Sigmoid colon (tissue), 7 donors: ENCODE data around the gene DNPEP. TPM values are rescaled to one million over a fixed set of nuclear protein-coding genes. Genes with fewer than 3 reads are reported as not detected.
A peak's percentile ranks its signal among the peaks of the same experiment; 100 is the strongest.

Source experiments
- DNase-seq: peaks from one replicate; pipeline ENCODE4 v3.0.0-alpha.2; 2019
- H3K27ac ChIP-seq, 4 donors: fragments of 200-600 bp; sonication (generic); one replicate each; pipeline ENCODE4 v1.5.1; 2016 to 2019; ENCODE audit warnings: mild to moderate bottlenecking in 1 of 4
- H3K27me3 ChIP-seq, 3 donors: fragments of 200-600 bp; sonication (generic); one replicate each; pipeline ENCODE4 v1.5.1; 2019; ENCODE audit warnings: mild to moderate bottlenecking in 1 of 3
- H3K36me3 ChIP-seq, 4 donors: fragments of 200-600 bp; sonication (generic); one replicate each; pipeline ENCODE4 v1.5.1; 2016 to 2019
- H3K4me1 ChIP-seq, 4 donors: fragments of 200-600 bp; sonication (generic); one replicate each; pipeline ENCODE4 v1.5.1; 2017 to 2019
- H3K4me3 ChIP-seq, 4 donors: fragments of 200-600 bp; sonication (generic); one replicate each; pipeline ENCODE4 v1.5.1; 2017 to 2019; ENCODE audit warnings: mild to moderate bottlenecking in 2 of 4, moderate library complexity in 1 of 4
- H3K9me3 ChIP-seq, 4 donors: fragments of 200-600 bp in 3 of 4; sonication (generic) in 3 of 4; one replicate each; pipeline versions ENCODE4 v1.5.1 to v1.6.1; 2013 to 2019
- CTCF ChIP-seq, 4 experiments: fragments of 450-650 bp in 3 of 4; fragments of 200-600 bp in 1 of 4; IDR thresholded peaks; one replicate each; pipeline ENCODE4 v1.5.1; 2016 to 2019; ENCODE audit warnings: antibody characterized with exemption in 4 of 4, mild to moderate bottlenecking in 3 of 4, moderate library complexity in 2 of 4
- EP300 ChIP-seq, 4 donors: sonication (generic); formaldehyde crosslinking; IDR thresholded peaks; one replicate each; pipeline ENCODE4 v1.6.1; 2017; ENCODE audit warnings: antibody characterized with exemption in 4 of 4
- POLR2A ChIP-seq, 2 donors: fragments of 450-650 bp; IDR thresholded peaks; one replicate each; pipeline ENCODE4 v1.6.1; 2016; ENCODE audit warnings: antibody characterized with exemption in 2 of 2, mild to moderate bottlenecking in 2 of 2, moderate library complexity in 2 of 2
- POLR2AphosphoS5 ChIP-seq, 4 donors: sonication (generic); formaldehyde crosslinking; IDR thresholded peaks; one replicate each; pipeline ENCODE4 v1.6.1; 2017; ENCODE audit warnings: antibody characterized with exemption in 4 of 4
- WGBS, 2 donors: extraction: QIAGEN DNeasy Blood & Tissue Kit; methylation state at CpG; one replicate each; pipeline ENCODE4 v1.1.7; 2013; 5-methylcytosine and 5-hydroxymethylcytosine counted together
- intact Hi-C: fragments of 100-400 bp; cut with DNase I; formaldehyde crosslinking; loops from one replicate; pipeline ENCODE4 v1.15.1; 2023
- polyA plus RNA-seq, 3 donors: library from polyadenylated mRNA; stranded (reverse); fragments of 200-250 nt; gene quantifications; one replicate each; pipeline ENCODE4 v1.2.3, GENCODE V29; 2013
- total RNA-seq, 4 donors: library from RNA; depleted of rRNA; stranded (reverse); fragments of >200 nt; gene quantifications; one replicate each; pipeline ENCODE4 v1.1.0, GENCODE V29; 2016
- donor health status: healthy with polysubstance abuse.
- donor health status: Bipolar disorder and iron deficiency.
- donor health status: healthy.

DNPEP gene
- total and polyA plus RNA-seq, 7 donors, result 43.2 to 137 (median 62.8) TPM

- intact Hi-C loops, result loop anchor here (1.0 to 2.0 kb wide), 2 partner anchors 119 to 126 kb away; no protein-coding TSS in a partner anchor
- Histone ChIP-seq H3K4me1 (peaks cover 0 to 65% (median 46%) of the 10 kb centered on the region in 4 donors), H3K27me3 (no peaks in the 10 kb centered on the region), H3K4me3 (peak overlapping the region in 1 of 4 donors; percentile 28), H3K27ac (peak overlapping the region; percentile 88 to 99 (median 96)), H3K9me3 (no peaks in the 10 kb centered on the region), H3K36me3 (no peaks in the 10 kb centered on the region)
- TF ChIP-seq EP300 (IDR thresholded peaks at IDR 0.05) (no peak), POLR2AphosphoS5 (IDR thresholded peaks at IDR 0.05) (no peak), CTCF (IDR thresholded peaks at IDR 0.05) (no peak), POLR2A (IDR thresholded peaks at IDR 0.05) (no peak)
- WGBS, 2 donors, result 93% methylated on average over 9 of the region's 9 CpGs
- DNase-seq, result no peak
These were observed 16.1 kb upstream of the DNPEP start for GRCh38 chr2:219403861-219404260.

DNA sequence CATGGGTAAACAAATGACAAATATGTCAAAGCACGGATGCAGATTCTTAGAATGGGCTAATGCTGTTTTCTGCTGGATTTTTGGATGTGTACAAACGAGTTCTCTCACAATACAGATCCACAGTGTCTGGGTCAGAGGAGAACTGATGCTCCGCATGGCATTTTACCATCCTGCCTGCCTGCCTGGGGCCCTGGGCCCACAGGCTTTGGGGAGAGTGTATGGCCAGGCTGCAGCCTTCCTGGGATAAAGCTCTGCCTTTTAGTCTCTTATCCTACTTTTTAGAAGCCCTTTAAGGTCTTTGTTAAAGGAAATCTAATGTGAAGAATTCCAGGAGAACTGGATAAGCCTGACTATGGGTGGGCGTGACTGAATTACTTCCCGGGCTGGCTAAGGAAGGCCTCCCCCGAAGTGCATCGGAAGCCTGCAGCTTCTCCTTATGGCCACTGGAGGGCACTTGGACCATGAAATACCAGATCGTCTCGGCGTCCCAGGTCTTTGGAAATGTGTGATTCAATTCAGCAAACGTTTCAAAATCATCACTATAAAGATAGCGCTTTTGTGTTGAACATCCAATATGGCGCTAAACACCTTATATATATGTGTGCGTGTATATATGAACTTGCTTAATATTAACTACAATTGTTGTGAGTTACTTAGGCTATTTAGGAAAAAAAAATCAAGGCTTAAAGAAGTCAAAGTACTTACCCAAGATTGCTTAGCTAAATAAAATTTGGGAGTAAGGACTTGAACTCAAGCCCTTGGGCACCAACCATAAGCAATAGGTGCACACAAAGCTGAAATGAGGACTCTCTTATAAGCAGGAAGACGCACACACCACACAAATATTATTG lies 15.2 kb upstream of the DNPEP start:
- intact Hi-C loops, result loop anchor here (1.0 kb wide), 1 partner anchor 127 kb away; no protein-coding TSS in a partner anchor
- no peaks in the 10 kb centered on the region for H3K27me3 ChIP-seq
- H3K4me1 ChIP-seq, result peaks cover 0 to 61% (median 40%) of the 10 kb centered on the region in 4 donors
- peak; percentile 89 for DNase-seq
- TF ChIP-seq POLR2AphosphoS5 (IDR thresholded peaks at IDR 0.05), result no peak
- peak; percentile 78 to 94 (median 89) for TF ChIP-seq CTCF (IDR thresholded peaks at IDR 0.05)
- H3K27ac ChIP-seq, result peak overlapping the region; percentile 88 to 99 (median 96)
- H3K4me3 ChIP-seq, result no peak overlapping the region
- H3K36me3 ChIP-seq, result no peaks in the 10 kb centered on the region
- H3K9me3 ChIP-seq, result no peaks in the 10 kb centered on the region
- 18 to 21% methylated on average over 15 of the region's 15 CpGs for WGBS, 2 donors

GRCh38 chr2:219401606-219402005 lies 13.9 kb upstream of the DNPEP start:
- TF ChIP-seq EP300 (IDR thresholded peaks at IDR 0.05) (no peak), POLR2AphosphoS5 (IDR thresholded peaks at IDR 0.05) (no peak), CTCF (IDR thresholded peaks at IDR 0.05) (no peak), POLR2A (IDR thresholded peaks at IDR 0.05) (no peak)
- H3K27me3 ChIP-seq, result no peaks in the 10 kb centered on the region
- H3K4me3 ChIP-seq, result no peak overlapping the region
- H3K4me1 ChIP-seq, result peaks cover 0 to 49% (median 28%) of the 10 kb centered on the region in 4 donors
- 85 to 89% methylated on average over 8 of the region's 8 CpGs for WGBS, 2 donors
- no peak overlapping the region for H3K27ac ChIP-seq
- intact Hi-C loops, result no loop called here
- H3K9me3 ChIP-seq, result no peaks in the 10 kb centered on the region
- no peak for DNase-seq
- no peaks in the 10 kb centered on the region for H3K36me3 ChIP-seq

DNA sequence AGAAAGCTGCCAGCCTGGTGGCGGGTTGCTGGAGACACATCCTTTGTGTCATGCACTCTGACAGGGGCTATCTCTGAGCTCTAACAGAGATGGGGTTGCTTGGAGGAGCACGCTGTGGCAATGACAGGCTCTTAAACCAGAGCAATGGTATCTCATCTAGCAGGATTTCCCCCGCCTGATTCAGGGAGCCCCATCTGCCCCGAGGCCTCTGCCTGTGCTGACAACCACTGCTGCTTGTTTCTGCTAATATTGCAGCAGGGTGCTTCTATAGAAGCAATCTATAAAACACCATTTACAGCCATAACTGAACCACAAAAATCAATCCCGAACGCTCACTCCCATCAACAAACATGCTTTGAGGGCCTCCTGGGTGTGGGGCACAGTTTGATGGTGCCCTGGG lies 12.8 kb upstream of the DNPEP start:
- no peak for TF ChIP-seq POLR2A (IDR thresholded peaks at IDR 0.05)
- TF ChIP-seq CTCF (IDR thresholded peaks at IDR 0.05), result no peak
- TF ChIP-seq POLR2AphosphoS5 (IDR thresholded peaks at IDR 0.05), result no peak
- no peaks in the 10 kb centered on the region for H3K9me3 ChIP-seq
- H3K4me1 ChIP-seq, result peaks cover 0 to 39% (median 18%) of the 10 kb centered on the region in 4 donors
- no peak for DNase-seq
- no peaks in the 10 kb centered on the region for H3K36me3 ChIP-seq
- H3K27ac ChIP-seq, result no peak overlapping the region
- 51 to 72% methylated on average over 6 of the region's 6 CpGs for WGBS, 2 donors
- intact Hi-C loops, result no loop called here
- H3K27me3 ChIP-seq, result no peaks in the 10 kb centered on the region
- no peak overlapping the region for H3K4me3 ChIP-seq
